K562 (cell line): ENCODE measurements around the gene ARHGEF26.

ENCODE experiments used
- ARID2 ChIP-seq: fragments of 450-650 bp; IDR thresholded peaks from 2 replicates; pipeline ENCODE4 v1.6.1; 2017; ENCODE audit warnings: antibody characterized with exemption, mild to moderate bottlenecking
- CTCF ChIP-seq, 3 experiments: IDR thresholded peaks in 2 of 3; conservative IDR thresholded peaks in 1 of 3; 2 replicates each; pipeline ENCODE4 v1.5.1; 2011 to 2012; ENCODE audit warnings: low read length in 3 of 3, mild to moderate bottlenecking in 3 of 3, control low read depth in 2 of 3, improper control_type of control experiment in 1 of 3, inconsistent platforms in 1 of 3, low read depth in 1 of 3, mixed read lengths in 1 of 3, moderate library complexity in 1 of 3; ENCODE audit not compliant: insufficient read depth in 2 of 3
- DNMT1 ChIP-seq: fragments of 450-650 bp; IDR thresholded peaks from 2 replicates; pipeline ENCODE4 v1.6.1; 2016; ENCODE audit warnings: antibody characterized with exemption, mild to moderate bottlenecking
- DPF2 ChIP-seq: fragments of 450-650 bp; IDR thresholded peaks from 2 replicates; pipeline ENCODE4 v1.6.1; 2016
- PHB ChIP-seq: fragments of 250-450 bp; sonication (Bioruptor Pico); IDR thresholded peaks from 2 replicates; pipeline ENCODE4 v1.5.0; 2021
- POLR2AphosphoS2 ChIP-seq: IDR thresholded peaks from 2 replicates; pipeline ENCODE4 v1.6.1; 2012; ENCODE audit warnings: low read length, improper control_type of control experiment
- PPARD ChIP-seq: fragments of 250-450 bp; sonication (Bioruptor Pico); IDR thresholded peaks from 2 replicates; pipeline ENCODE4 v1.8.0; 2022; ENCODE audit warnings: inconsistent platforms, mild to moderate bottlenecking, moderate library complexity
- RCOR1 ChIP-seq, 2 experiments: IDR thresholded peaks; 2 replicates each; pipeline ENCODE4 v1.6.1; 2012; ENCODE audit warnings: low read depth in 2 of 2, low read length in 2 of 2, borderline replicate concordance in 1 of 2, improper control_type of control experiment in 1 of 2
- SIN3A ChIP-seq, 2 experiments: fragments of 150-350 bp in 1 of 2; IDR thresholded peaks; 2 replicates each; pipeline ENCODE4 v1.6.1; 2011 to 2016; ENCODE audit warnings: borderline replicate concordance in 2 of 2, low read depth in 2 of 2, low read length in 2 of 2, mild to moderate bottlenecking in 2 of 2, moderate library complexity in 2 of 2; ENCODE audit not compliant: control insufficient read depth in 1 of 2
- SMARCC2 ChIP-seq: fragments of 450-650 bp; IDR thresholded peaks from 2 replicates; pipeline ENCODE4 v1.6.1; 2017; ENCODE audit warnings: antibody characterized with exemption, moderate library complexity, mild to moderate bottlenecking, low read depth
- SPI1 ChIP-seq: IDR thresholded peaks from 2 replicates; pipeline ENCODE4 v1.6.1; 2011; ENCODE audit warnings: low read depth, low read length, control low read depth, borderline replicate concordance
- SRF ChIP-seq, 2 experiments: fragments of 250-450, 450-650 bp in 1 of 2; sonication (Bioruptor Pico) in 1 of 2; sonication (generic) in 1 of 2; formaldehyde crosslinking; IDR thresholded peaks; 2 replicates each; pipeline versions ENCODE4 v1.5.0 to v1.5.1; 2020 to 2022; ENCODE audit warnings: mild to moderate bottlenecking in 1 of 2, missing genetic modification reagents in 1 of 2
- ZNF655 ChIP-seq: fragments of 250-450 bp; sonication (Bioruptor Pico); IDR thresholded peaks from 2 replicates; pipeline ENCODE4 v1.5.0; 2021
- TF ChIP-seq, protein P1 (sequence below), 2 experiments: fragments of 450-650 bp in 1 of 2; sonication (generic) in 1 of 2; formaldehyde crosslinking in 1 of 2; IDR thresholded peaks; 2 replicates each; pipeline versions ENCODE4 v1.7.1 to v1.9.0; 2016 to 2022; ENCODE audit warnings: inconsistent platforms in 1 of 2, mild to moderate bottlenecking in 1 of 2, missing genetic modification reagents in 1 of 2

DNA sequence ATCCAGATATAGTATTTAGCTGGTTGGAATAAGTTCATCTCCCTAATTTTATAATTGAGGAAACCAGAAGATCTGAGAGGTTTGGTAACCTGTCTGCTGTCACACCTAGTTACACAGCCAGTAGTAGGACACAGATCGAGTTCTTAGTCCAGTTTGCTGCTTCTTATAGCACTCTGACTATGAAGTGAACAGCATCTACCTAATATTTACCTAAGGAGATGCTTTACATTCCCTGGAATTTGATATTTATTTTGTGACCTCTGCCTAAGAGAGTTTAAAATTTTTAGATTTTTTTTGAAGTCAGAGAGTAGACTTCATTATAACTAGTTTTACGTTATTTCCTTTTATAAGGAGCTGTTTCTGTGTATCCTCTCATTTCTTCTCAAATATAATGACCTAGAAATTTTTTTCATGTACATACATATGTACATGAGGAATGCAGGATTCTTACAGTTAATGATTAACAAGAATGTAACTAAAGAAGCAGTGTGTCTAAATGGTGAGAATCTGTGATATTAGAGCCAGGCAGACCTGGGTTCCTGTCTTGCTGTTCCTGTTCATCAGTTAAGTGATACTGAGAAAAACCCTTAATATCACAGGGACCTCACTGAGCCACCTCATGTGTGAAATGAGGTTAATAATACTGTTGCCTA, 4.3 kb downstream of the ARHGEF26 start:
- TF ChIP-seq SPI1 (no peak), DPF2 (no peak), ARID2 (no peak), CTCF (IDR thresholded peaks at IDR 0.05 in 2 of 3, conservative IDR thresholded peaks at IDR 0.05 in 1 of 3; ENCODE audit: insufficient read depth in 2 of 3, low read depth in 1 of 3, low read length in 3 of 3) (no peak), ZNF655 (CRISPR knock-in tag) (no peak), POLR2AphosphoS2 (no peak), SIN3A (IDR thresholded peaks at IDR 0.05; ENCODE audit: borderline replicate concordance in 2 of 2, control insufficient read depth in 1 of 2, low read depth in 2 of 2, low read length in 2 of 2) (no peak), PHB (no peak), RCOR1 (IDR thresholded peaks at IDR 0.05; ENCODE audit: borderline replicate concordance in 1 of 2, low read depth in 2 of 2, low read length in 2 of 2) (no peak), SRF (CRISPR knock-in tag; IDR thresholded peaks at IDR 0.05) (no peak), SMARCC2 (no peak), DNMT1 (no peak), PPARD (no peak)
- TF ChIP-seq, protein P1, sequence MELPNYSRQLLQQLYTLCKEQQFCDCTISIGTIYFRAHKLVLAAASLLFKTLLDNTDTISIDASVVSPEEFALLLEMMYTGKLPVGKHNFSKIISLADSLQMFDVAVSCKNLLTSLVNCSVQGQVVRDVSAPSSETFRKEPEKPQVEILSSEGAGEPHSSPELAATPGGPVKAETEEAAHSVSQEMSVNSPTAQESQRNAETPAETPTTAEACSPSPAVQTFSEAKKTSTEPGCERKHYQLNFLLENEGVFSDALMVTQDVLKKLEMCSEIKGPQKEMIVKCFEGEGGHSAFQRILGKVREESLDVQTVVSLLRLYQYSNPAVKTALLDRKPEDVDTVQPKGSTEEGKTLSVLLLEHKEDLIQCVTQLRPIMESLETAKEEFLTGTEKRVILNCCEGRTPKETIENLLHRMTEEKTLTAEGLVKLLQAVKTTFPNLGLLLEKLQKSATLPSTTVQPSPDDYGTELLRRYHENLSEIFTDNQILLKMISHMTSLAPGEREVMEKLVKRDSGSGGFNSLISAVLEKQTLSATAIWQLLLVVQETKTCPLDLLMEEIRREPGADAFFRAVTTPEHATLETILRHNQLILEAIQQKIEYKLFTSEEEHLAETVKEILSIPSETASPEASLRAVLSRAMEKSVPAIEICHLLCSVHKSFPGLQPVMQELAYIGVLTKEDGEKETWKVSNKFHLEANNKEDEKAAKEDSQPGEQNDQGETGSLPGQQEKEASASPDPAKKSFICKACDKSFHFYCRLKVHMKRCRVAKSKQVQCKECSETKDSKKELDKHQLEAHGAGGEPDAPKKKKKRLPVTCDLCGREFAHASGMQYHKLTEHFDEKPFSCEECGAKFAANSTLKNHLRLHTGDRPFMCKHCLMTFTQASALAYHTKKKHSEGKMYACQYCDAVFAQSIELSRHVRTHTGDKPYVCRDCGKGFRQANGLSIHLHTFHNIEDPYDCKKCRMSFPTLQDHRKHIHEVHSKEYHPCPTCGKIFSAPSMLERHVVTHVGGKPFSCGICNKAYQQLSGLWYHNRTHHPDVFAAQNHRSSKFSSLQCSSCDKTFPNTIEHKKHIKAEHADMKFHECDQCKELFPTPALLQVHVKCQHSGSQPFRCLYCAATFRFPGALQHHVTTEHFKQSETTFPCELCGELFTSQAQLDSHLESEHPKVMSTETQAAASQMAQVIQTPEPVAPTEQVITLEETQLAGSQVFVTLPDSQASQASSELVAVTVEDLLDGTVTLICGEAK (IDR thresholded peaks at IDR 0.05): no peak
- TF ChIP-seq, protein P1 (CRISPR knock-in tag; IDR thresholded peaks at IDR 0.05): no peak
